ENCODE measurements around the gene BIRC6. TPM values are rescaled to one million over a fixed set of nuclear protein-coding genes. Genes with fewer than 3 reads are reported as not detected.

The BIRC6 gene
- total RNA-seq, 5 donors from 2014 or later (not counting 1 experiment from before 2014, with no cell fraction given) = 106 to 179 (median 121) TPM

DNA sequence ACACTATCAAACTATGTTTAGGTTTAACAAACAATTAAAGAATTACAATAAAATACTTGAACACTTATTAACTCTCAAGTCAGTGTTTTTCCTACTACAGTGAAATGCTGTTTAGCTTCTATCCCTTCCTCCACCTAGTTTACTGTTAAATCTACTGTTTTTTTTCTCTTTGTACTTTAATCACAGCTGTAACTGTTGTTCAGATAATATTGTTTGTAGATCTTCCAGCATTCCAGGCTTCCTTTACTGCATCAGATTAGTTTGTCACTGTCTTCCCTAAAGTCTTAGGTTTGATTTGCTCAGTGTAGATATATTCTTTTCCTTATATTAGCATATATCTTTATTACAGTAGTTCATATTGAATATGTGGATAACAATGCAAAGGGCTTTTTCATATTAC, 22.5 kb downstream of the BIRC6 start:
- Histone ChIP-seq H3K4me3 (ENCODE audit: control insufficient read depth in 1 of 2, extremely low read depth in 1 of 2, low read length in 1 of 2) (no peak overlapping the region), H3K27me3 (replicated peaks in 1 of 2; ENCODE audit: control insufficient read depth in 2 of 2, extremely low read depth in 1 of 2, insufficient read depth in 2 of 2, low read length in 1 of 2) (no peaks in the 10 kb centered on the region), H3K9me3 (no peaks in the 10 kb centered on the region), H3K27ac (ENCODE audit: low read length) (no peak overlapping the region), H3K4me1 (ENCODE audit: control insufficient read depth in 1 of 2, extremely low read depth in 1 of 2, insufficient read depth in 2 of 2, low read length in 2 of 2) (peaks cover 6 to 10% of the 10 kb centered on the region in 2 experiments), H3K36me3 (ENCODE audit: control insufficient read depth in 2 of 2, extremely low read depth in 1 of 2, insufficient read depth in 1 of 2, low read length in 1 of 2) (peaks cover 4 to 28% of the 10 kb centered on the region in 2 donors)
- Mint-ChIP-seq H3K36me3 (peaks cover 22% of the 10 kb centered on the region), H3K4me3 (no peak overlapping the region), H3K27me3 (no peaks in the 10 kb centered on the region), H3K4me1 (peaks cover 44 to 53% (median 45%) of the 10 kb centered on the region in 3 donors), H3K27ac (peak overlapping the region; percentile 12 to 86), H3K9me3 (no peaks in the 10 kb centered on the region)
- no peak for DNase-seq
- ChIA-PET CTCF (interaction anchor here in 1 of 2 donors (1.4 kb wide), 1 partner anchor 10 kb away, joined by 3 read pairs; no protein-coding TSS in a partner anchor), POLR2A (interaction anchor here in 1 of 2 donors (0.6 kb wide), 1 partner anchor 265 kb away, joined by 3 read pairs; no protein-coding TSS in a partner anchor)
- no peak for ATAC-seq (replicated peaks in 1 of 4)

DNA sequence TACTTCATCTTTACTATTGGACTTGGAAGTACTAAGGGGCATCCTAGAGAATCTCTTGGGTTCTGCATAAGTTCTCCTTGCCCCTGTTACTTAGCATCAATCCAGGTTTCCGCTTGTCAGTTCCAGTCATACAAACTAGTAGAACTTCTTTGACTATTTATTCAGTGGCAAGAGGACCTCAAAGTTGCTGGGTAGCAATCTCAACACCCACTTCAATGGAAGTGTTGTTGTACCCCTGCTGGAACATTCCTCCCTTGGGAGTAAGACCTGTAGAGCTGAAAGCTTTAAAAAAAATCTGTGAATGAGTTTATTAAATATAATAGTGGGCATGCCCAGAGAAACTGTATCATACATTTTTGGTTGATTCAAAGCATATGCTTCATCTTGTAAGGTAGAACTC, 27.0 kb downstream of the BIRC6 start:
- H3K9me3 Mint-ChIP-seq = no peaks in the 10 kb centered on the region
- POLR2A ChIA-PET = interaction anchor here in 1 of 2 donors (0.6 kb wide), 1 partner anchor 1093 kb away, joined by 5 read pairs; the partner anchor contains the start of gene RASGRP3
- CTCF ChIA-PET = interaction anchor here in 1 of 2 donors (0.6 kb wide), 1 partner anchor 344 kb away, joined by 3 read pairs; no protein-coding TSS in a partner anchor
- no peak overlapping the region for H3K4me3 ChIP-seq (ENCODE audit: control insufficient read depth in 1 of 2, extremely low read depth in 1 of 2, low read length in 1 of 2)
- H3K36me3 ChIP-seq (ENCODE audit: control insufficient read depth in 2 of 2, extremely low read depth in 1 of 2, insufficient read depth in 1 of 2, low read length in 1 of 2) = peaks cover 0 to 53% of the 10 kb centered on the region in 2 donors
- H3K27me3 Mint-ChIP-seq = no peaks in the 10 kb centered on the region
- H3K4me3 Mint-ChIP-seq = no peak overlapping the region
- no peak overlapping the region for H3K27ac Mint-ChIP-seq
- WGBS (ENCODE audit: insufficient coverage) = no CpG with 5 or more reads among the region's 1 CpG
- ATAC-seq (replicated peaks in 1 of 4) (no peak), DNase-seq (no peak)
- no peak overlapping the region for H3K27ac ChIP-seq (ENCODE audit: low read length)
- H3K9me3 ChIP-seq = no peaks in the 10 kb centered on the region
- H3K4me1 ChIP-seq (ENCODE audit: control insufficient read depth in 1 of 2, extremely low read depth in 1 of 2, insufficient read depth in 2 of 2, low read length in 2 of 2) = no peaks in the 10 kb centered on the region
- peaks cover 46% of the 10 kb centered on the region for H3K36me3 Mint-ChIP-seq
- peaks cover 16 to 25% (median 20%) of the 10 kb centered on the region in 3 donors for H3K4me1 Mint-ChIP-seq
- H3K27me3 ChIP-seq (replicated peaks in 1 of 2; ENCODE audit: control insufficient read depth in 2 of 2, extremely low read depth in 1 of 2, insufficient read depth in 2 of 2, low read length in 1 of 2) = no peaks in the 10 kb centered on the region

DNA sequence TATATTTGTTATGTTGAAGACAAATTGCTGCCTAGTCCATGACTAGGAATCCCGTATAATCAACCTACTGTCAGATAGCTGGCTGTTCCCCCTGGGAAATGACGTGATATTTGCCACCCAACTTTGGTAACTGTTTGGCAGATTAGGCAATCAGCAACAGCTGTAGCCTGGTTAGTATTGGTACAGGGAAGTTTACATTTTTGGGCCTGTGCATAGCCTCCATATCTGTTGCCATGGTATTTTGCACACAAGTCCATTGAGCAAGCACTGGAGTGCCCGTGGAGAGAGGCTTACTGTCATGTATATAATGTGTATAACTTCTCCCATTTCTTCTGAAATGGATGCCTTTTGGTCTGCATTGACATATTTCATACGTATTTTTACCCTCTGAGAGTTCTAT, 27.7 kb downstream of the BIRC6 start:
- no peak overlapping the region for H3K27ac ChIP-seq (ENCODE audit: low read length)
- 100% methylated on average over 1 of the region's 4 CpGs for WGBS (ENCODE audit: insufficient coverage)
- no peaks in the 10 kb centered on the region for H3K9me3 ChIP-seq
- ChIA-PET CTCF (no interaction called here), POLR2A (no interaction called here)
- H3K9me3 Mint-ChIP-seq = no peaks in the 10 kb centered on the region
- DNase-seq (no peak), ATAC-seq (replicated peaks in 1 of 4) (no peak)
- H3K27me3 ChIP-seq (replicated peaks in 1 of 2; ENCODE audit: control insufficient read depth in 2 of 2, extremely low read depth in 1 of 2, insufficient read depth in 2 of 2, low read length in 1 of 2) = no peaks in the 10 kb centered on the region
- peaks cover 0 to 52% of the 10 kb centered on the region in 2 donors for H3K36me3 ChIP-seq (ENCODE audit: control insufficient read depth in 2 of 2, extremely low read depth in 1 of 2, insufficient read depth in 1 of 2, low read length in 1 of 2)
- H3K27ac Mint-ChIP-seq = no peak overlapping the region
- H3K4me3 ChIP-seq (ENCODE audit: control insufficient read depth in 1 of 2, extremely low read depth in 1 of 2, low read length in 1 of 2) = no peak overlapping the region
- H3K4me3 Mint-ChIP-seq = no peak overlapping the region
- no peaks in the 10 kb centered on the region for H3K27me3 Mint-ChIP-seq
- H3K36me3 Mint-ChIP-seq = peaks cover 46% of the 10 kb centered on the region
- H3K4me1 Mint-ChIP-seq = peaks cover 10 to 19% (median 14%) of the 10 kb centered on the region in 3 donors
- H3K4me1 ChIP-seq (ENCODE audit: control insufficient read depth in 1 of 2, extremely low read depth in 1 of 2, insufficient read depth in 2 of 2, low read length in 2 of 2) = no peaks in the 10 kb centered on the region

DNA sequence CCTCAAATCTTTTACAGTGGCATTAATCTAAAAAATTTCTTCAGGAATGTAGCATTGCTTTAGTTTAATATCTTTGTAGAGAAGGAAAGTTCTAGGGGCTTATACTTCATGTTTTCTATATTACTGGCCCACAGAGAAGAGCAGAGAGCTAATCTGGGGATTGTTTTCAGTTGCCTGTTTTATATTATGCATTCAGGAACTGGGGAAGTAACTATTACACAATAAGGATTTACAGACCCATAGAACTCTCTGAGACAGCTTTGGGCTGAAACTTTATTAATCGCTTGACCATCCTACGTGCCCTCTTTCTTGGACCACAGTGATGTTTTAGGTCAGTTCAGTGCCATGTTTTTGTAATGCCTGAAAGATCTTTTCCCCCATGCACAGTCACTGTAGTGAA, 29.9 kb downstream of the BIRC6 start:
- H3K9me3 ChIP-seq = no peaks in the 10 kb centered on the region
- Mint-ChIP-seq H3K36me3 (peaks cover 52% of the 10 kb centered on the region), H3K27ac (no peak overlapping the region), H3K27me3 (no peaks in the 10 kb centered on the region), H3K4me1 (peaks cover 8 to 19% (median 14%) of the 10 kb centered on the region in 3 donors), H3K9me3 (no peaks in the 10 kb centered on the region), H3K4me3 (no peak overlapping the region)
- DNase-seq = no peak
- ChIA-PET CTCF (no interaction called here), POLR2A (interaction anchor here in 1 of 2 donors (0.7 kb wide), 1 partner anchor 25 kb away, joined by 13 read pairs; no protein-coding TSS in a partner anchor)
- no peaks in the 10 kb centered on the region for H3K4me1 ChIP-seq (ENCODE audit: control insufficient read depth in 1 of 2, extremely low read depth in 1 of 2, insufficient read depth in 2 of 2, low read length in 2 of 2)
- WGBS (ENCODE audit: insufficient coverage) = no CpG with 5 or more reads among the region's 2 CpGs
- no peaks in the 10 kb centered on the region for H3K27me3 ChIP-seq (replicated peaks in 1 of 2; ENCODE audit: control insufficient read depth in 2 of 2, extremely low read depth in 1 of 2, insufficient read depth in 2 of 2, low read length in 1 of 2)
- no peak overlapping the region for H3K4me3 ChIP-seq (ENCODE audit: control insufficient read depth in 1 of 2, extremely low read depth in 1 of 2, low read length in 1 of 2)
- no peak for ATAC-seq (replicated peaks in 1 of 4)
- peaks cover 6 to 57% of the 10 kb centered on the region in 2 donors for H3K36me3 ChIP-seq (ENCODE audit: control insufficient read depth in 2 of 2, extremely low read depth in 1 of 2, insufficient read depth in 1 of 2, low read length in 1 of 2)
- no peak overlapping the region for H3K27ac ChIP-seq (ENCODE audit: low read length)

DNA sequence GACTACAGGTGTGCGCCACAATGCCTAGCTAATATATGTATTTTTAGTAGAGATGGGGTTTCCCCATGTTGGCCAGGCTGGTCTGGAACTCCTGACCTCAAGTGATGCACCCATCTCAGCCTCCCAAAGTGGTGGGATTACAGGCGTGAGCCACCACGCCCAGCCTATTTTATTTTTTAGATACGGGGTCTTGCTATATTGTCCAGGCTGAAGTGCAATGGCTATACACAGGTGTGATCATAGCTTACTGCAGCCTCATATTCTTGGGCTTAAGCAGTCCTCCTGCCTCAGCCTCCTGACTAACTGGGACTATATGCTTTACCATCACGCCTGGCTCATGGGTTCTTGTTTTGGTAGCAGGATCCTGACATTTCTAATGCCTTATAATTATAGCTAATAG, 42.4 kb downstream of the BIRC6 start:
- H3K27ac Mint-ChIP-seq = no peak overlapping the region
- H3K4me3 Mint-ChIP-seq = no peak overlapping the region
- no peaks in the 10 kb centered on the region for H3K27me3 Mint-ChIP-seq
- DNase-seq (no peak), ATAC-seq (replicated peaks in 1 of 4) (no peak)
- Histone ChIP-seq H3K27ac (ENCODE audit: low read length) (no peak overlapping the region), H3K9me3 (no peaks in the 10 kb centered on the region), H3K4me3 (ENCODE audit: control insufficient read depth in 1 of 2, extremely low read depth in 1 of 2, low read length in 1 of 2) (no peak overlapping the region), H3K36me3 (ENCODE audit: control insufficient read depth in 2 of 2, extremely low read depth in 1 of 2, insufficient read depth in 1 of 2, low read length in 1 of 2) (peaks cover 0 to 55% of the 10 kb centered on the region in 2 donors), H3K27me3 (replicated peaks in 1 of 2; ENCODE audit: control insufficient read depth in 2 of 2, extremely low read depth in 1 of 2, insufficient read depth in 2 of 2, low read length in 1 of 2) (no peaks in the 10 kb centered on the region), H3K4me1 (ENCODE audit: control insufficient read depth in 1 of 2, extremely low read depth in 1 of 2, insufficient read depth in 2 of 2, low read length in 2 of 2) (no peaks in the 10 kb centered on the region)
- no peaks in the 10 kb centered on the region for H3K9me3 Mint-ChIP-seq
- ChIA-PET CTCF (no interaction called here), POLR2A (no interaction called here)
- 100% methylated on average over 4 of the region's 5 CpGs for WGBS (ENCODE audit: insufficient coverage)
- H3K4me1 Mint-ChIP-seq = peaks cover 4 to 11% (median 9%) of the 10 kb centered on the region in 3 donors
- H3K36me3 Mint-ChIP-seq = peaks cover 47% of the 10 kb centered on the region

DNA sequence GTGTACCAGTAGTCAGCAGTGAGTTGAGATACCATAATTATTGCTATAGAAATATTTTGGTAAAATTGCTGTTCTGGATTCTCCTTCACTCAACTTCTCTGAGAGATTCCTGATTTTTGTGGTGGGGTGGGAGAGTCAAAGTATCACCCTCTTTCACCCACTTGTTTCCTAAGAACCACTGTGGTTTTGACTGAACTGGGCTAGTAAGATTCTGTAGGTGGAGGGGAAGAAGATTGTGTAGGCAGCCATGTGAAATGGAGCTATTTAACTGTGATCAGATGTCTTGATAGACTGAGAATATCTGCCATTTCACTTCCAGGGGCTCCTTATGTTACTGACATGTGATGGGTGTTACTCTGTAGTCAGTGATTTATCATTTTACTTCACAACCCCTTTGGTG, 45.3 kb downstream of the BIRC6 start:
- Histone ChIP-seq H3K27ac (ENCODE audit: low read length) (no peak overlapping the region), H3K9me3 (no peaks in the 10 kb centered on the region), H3K27me3 (replicated peaks in 1 of 2; ENCODE audit: control insufficient read depth in 2 of 2, extremely low read depth in 1 of 2, insufficient read depth in 2 of 2, low read length in 1 of 2) (no peaks in the 10 kb centered on the region), H3K4me3 (ENCODE audit: control insufficient read depth in 1 of 2, extremely low read depth in 1 of 2, low read length in 1 of 2) (no peak overlapping the region), H3K4me1 (ENCODE audit: control insufficient read depth in 1 of 2, extremely low read depth in 1 of 2, insufficient read depth in 2 of 2, low read length in 2 of 2) (no peaks in the 10 kb centered on the region), H3K36me3 (ENCODE audit: control insufficient read depth in 2 of 2, extremely low read depth in 1 of 2, insufficient read depth in 1 of 2, low read length in 1 of 2) (peaks cover 0 to 53% of the 10 kb centered on the region in 2 donors)
- ATAC-seq (replicated peaks in 1 of 4) = no peak
- Mint-ChIP-seq H3K4me1 (peaks cover 4 to 11% (median 9%) of the 10 kb centered on the region in 3 donors), H3K9me3 (no peaks in the 10 kb centered on the region), H3K27me3 (no peaks in the 10 kb centered on the region), H3K27ac (peak overlapping the region; percentile 33 to 50), H3K4me3 (no peak overlapping the region), H3K36me3 (peaks cover 36% of the 10 kb centered on the region)
- POLR2A ChIA-PET = no interaction called here
- CTCF ChIA-PET = no interaction called here
- DNase-seq = no peak

DNA sequence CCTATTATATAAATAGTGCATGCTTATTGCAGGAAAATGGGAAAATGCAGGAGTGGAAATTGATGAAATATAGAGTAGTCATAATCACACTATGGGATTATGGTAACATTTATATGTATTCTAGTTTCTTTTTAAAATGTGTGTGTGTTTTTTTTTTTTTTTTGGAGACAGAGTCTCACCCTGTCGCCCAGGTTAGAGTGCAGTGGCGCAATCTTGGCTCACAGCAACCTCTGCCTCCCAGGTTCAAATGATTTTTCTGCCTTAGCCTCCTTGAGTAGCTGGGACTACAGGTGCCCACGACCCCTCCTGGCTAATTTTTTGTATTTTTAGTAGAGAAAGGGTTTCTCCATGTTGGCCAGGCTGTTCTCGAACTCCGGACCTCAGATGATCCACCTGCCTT, 47.0 kb downstream of the BIRC6 start:
- Histone ChIP-seq H3K9me3 (no peaks in the 10 kb centered on the region), H3K27ac (ENCODE audit: low read length) (no peak overlapping the region), H3K27me3 (replicated peaks in 1 of 2; ENCODE audit: control insufficient read depth in 2 of 2, extremely low read depth in 1 of 2, insufficient read depth in 2 of 2, low read length in 1 of 2) (no peaks in the 10 kb centered on the region), H3K4me1 (ENCODE audit: control insufficient read depth in 1 of 2, extremely low read depth in 1 of 2, insufficient read depth in 2 of 2, low read length in 2 of 2) (no peaks in the 10 kb centered on the region), H3K36me3 (ENCODE audit: control insufficient read depth in 2 of 2, extremely low read depth in 1 of 2, insufficient read depth in 1 of 2, low read length in 1 of 2) (peaks cover 0 to 47% of the 10 kb centered on the region in 2 donors), H3K4me3 (ENCODE audit: control insufficient read depth in 1 of 2, extremely low read depth in 1 of 2, low read length in 1 of 2) (no peak overlapping the region)
- H3K4me3 Mint-ChIP-seq = no peak overlapping the region
- 100% methylated on average over 1 of the region's 5 CpGs for WGBS (ENCODE audit: insufficient coverage)
- H3K36me3 Mint-ChIP-seq = peaks cover 34% of the 10 kb centered on the region
- no peak for DNase-seq
- peak overlapping the region in 1 of 2 donors; percentile 11 for H3K27ac Mint-ChIP-seq
- CTCF ChIA-PET = no interaction called here
- no peaks in the 10 kb centered on the region for H3K27me3 Mint-ChIP-seq
- ATAC-seq (replicated peaks in 1 of 4) = no peak
- POLR2A ChIA-PET = no interaction called here
- peaks cover 4 to 11% (median 9%) of the 10 kb centered on the region in 3 donors for H3K4me1 Mint-ChIP-seq
- no peaks in the 10 kb centered on the region for H3K9me3 Mint-ChIP-seq
